Measurements from ENCODE around the gene CS.

The CS gene

GRCh38 chr12:56242986-56243385 lies 57.1 kb downstream of the CS start:
- DNase-seq = no peak

GRCh38 chr12:56241424-56242303 lies 58.5 kb downstream of the CS start:
- no peak for DNase-seq

GRCh38 chr12:56237552-56237951 lies 62.6 kb downstream of the CS start:
- no peak for DNase-seq

- DNase-seq = no peak
Observed at GRCh38 chr12:56236985-56237384, 63.1 kb downstream of the CS start.

- no peak for DNase-seq
Observed at GRCh38 chr12:56236091-56236490, 64.0 kb downstream of the CS start.

DNA sequence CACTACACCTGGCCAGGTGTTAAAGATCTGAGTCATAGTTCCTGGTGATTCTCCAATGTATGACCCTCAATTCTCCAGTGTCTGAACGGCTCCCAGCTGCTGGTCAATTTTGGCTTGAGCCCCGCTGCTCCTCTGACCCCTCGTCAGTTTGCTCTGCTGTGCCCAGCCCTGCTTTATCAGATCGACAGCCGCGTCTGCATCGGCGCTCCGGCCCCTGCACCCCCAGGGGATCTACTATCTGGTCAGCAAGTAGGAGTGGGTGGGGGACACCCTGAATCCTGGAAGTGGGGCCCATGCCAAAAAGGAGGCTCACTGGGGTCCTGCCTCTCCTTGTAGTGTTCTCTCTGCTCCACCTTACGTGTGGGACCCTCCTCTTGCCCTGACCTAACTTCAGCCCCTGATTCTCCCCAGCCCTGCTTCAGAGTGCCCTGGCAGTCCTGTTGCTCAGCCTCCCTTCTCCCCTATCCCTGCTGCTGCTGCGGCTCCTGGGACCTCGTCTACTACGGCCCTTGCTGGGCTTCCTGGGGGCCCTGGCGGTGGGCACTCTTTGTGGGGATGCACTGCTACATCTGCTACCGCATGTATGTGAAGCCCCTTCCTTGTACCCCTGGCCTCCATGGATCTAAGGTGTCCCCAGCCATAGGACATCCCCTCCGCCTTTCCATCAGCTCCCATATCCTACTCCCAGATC lies 65.2 kb downstream of the CS start:
- peak; percentile 31 for DNase-seq

DNA sequence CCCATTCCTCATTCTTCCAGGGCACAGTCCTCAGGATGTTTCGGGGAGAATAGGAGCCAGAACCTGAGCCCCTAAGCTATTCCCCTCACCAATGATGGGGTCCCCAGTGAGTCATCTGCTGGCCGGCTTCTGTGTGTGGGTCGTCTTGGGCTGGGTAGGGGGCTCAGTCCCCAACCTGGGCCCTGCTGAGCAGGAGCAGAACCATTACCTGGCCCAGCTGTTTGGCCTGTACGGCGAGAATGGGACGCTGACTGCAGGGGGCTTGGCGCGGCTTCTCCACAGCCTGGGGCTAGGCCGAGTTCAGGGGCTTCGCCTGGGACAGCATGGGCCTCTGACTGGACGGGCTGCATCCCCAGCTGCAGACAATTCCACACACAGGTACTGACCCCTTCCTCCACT lies 68.9 kb downstream of the CS start:
- no peak for DNase-seq

DNA sequence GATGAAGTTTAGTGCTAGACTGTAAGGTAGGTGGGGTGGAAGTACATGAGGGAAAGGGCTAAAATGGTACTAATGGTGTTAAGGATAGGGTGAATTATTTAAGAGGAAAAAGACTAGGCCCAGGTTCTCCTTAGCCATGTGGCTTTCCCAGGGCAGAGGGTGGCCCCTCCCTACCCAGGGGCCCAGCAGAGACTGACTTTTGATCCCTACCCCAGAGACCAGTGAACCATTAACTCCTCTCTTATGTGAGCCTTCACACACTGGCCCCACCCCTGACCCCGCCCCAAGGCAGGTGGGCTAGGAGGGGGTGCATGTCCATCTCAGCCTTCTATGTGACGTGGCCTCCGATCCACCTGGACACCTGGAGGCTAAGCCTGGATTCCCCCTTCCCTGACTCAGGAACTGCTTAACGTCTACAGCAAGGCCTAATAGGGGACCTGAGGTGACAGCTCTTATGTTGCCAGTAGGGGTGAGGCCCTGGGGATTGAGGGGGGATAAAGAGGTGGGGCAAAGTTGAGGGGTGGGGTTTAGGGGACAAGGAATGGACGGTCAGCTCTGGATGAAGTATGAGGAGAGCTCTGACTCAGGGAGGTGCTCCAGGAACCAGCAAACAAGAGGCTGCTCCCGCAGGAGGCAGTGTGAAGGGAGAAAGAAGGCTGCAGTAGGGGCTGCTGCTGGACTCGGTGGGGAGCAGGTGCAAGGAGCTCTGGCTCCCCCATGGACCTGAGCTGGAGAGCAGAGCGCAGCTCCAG lies 69.5 kb downstream of the CS start:
- DNase-seq = peak; percentile 78

- no peak for DNase-seq
Observed at GRCh38 chr12:56229916-56230431, 70.2 kb downstream of the CS start, which contains the start of gene SLC39A5. Gene SLC39A5, plus strand, starts transcription at chr12:56230051. Its CDS starts 1,224 bp downstream, at chr12:56231275.

- DNase-seq = no peak
Observed at GRCh38 chr12:56229082-56229481, 71.0 kb downstream of the CS start.

GRCh38 chr12:56224954-56225353 lies 75.2 kb downstream of the CS start:
- DNase-seq = no peak

- peak; percentile 99 for DNase-seq
Observed at GRCh38 chr12:56224102-56224701, 75.9 kb downstream of the CS start, which contains the start of gene NABP2. Gene NABP2, plus strand, starts transcription at chr12:56224342. Its CDS starts 515 bp downstream, at chr12:56224857.

GRCh38 chr12:56223571-56224101 lies 76.5 kb downstream of the CS start:
- DNase-seq = no peak

- DNase-seq = no peak
Observed at GRCh38 chr12:56222531-56222895, 77.6 kb downstream of the CS start.

DNA sequence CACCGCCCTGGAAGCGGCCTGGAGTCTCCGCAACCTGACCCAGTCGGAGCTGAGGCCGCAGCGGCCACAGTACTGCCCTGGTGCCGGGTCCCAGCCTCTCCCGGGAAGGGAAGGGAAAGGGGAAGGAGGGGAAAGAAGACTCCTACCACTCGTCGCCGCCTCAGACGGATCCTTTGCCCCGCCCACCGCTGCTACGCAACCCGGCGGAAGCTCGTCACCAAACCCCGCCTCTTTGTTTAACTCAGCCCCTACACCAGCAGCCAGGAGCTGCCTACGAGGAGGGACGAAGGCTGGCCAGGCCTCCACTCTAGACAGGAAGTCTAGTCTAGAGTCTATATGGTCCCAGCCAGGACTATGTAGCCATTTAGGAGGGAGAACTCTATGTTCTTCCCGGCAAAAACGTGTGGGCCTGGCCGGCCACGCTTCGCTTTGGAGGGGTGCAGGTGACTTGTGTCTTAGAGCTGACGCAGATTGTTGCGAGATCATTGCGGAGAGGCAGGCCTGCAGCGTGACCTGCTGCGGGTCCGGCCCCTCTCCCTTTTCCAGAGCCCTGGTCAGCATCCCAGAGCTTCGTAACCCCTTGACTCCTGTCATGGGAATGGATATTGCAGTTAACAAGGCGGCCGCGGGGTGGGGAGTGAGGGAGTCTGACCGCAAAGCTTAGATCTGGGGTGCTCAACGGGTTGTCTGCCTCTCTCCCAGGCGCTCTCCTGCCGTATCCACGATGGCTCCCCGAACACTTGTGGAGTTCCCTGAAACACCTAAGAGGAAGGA lies 78.2 kb downstream of the CS start, which contains the start of gene RNF41:
Gene RNF41 (minus strand): TSS at position 166 of the 774 bp plus-strand sequence. CDS start 7,875 bp downstream, outside the sequence.
- DNase-seq = peak; percentile 99

All from DMS53 (cell line).